C4-2B (cell line): ENCODE measurements around the gene MPDZ.

ENCODE experiments used
- ZFX ChIP-seq: fragments of 450-650 bp; IDR thresholded peaks from 2 replicates; pipeline ENCODE4 v1.6.1; 2017
- TF ChIP-seq, protein P1 (sequence below): fragments of 450-650 bp; conservative IDR thresholded peaks from 2 replicates; pipeline ENCODE4 v1.5.1; 2017; ENCODE audit warnings: mild to moderate bottlenecking

DNA sequence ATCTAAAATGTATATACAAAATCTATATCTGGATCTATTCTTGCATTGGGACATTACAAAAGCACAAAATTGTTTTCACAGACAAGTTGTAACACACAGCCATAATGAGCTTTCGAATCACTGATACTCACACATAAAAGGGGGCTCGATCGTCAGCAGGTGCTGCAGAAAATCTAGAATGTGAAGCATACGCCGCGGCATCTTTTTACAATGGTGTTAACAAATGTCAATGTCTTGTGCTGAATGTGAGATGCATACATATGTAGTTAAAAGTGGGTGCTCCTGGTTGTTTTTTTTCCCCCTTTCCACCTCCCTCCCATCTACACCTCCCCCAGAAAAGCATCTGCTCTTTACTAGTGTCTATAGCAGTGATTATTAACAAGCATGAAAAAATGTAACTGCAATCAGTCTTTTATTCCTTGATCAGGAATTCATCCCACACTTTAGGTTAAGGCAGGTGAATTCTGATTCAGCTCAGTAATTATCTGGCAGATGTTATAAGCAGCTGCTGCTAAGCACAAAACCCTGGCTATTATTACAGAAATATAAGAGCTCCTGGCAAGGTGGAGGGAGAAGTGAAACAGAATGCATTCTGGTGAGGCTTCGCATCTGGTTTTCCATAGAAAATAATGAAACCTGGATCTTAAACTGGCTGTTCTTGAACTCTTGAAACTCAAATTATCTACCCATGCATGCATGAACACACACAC, 114.1 kb downstream of the MPDZ start:
- TF ChIP-seq, protein P1, sequence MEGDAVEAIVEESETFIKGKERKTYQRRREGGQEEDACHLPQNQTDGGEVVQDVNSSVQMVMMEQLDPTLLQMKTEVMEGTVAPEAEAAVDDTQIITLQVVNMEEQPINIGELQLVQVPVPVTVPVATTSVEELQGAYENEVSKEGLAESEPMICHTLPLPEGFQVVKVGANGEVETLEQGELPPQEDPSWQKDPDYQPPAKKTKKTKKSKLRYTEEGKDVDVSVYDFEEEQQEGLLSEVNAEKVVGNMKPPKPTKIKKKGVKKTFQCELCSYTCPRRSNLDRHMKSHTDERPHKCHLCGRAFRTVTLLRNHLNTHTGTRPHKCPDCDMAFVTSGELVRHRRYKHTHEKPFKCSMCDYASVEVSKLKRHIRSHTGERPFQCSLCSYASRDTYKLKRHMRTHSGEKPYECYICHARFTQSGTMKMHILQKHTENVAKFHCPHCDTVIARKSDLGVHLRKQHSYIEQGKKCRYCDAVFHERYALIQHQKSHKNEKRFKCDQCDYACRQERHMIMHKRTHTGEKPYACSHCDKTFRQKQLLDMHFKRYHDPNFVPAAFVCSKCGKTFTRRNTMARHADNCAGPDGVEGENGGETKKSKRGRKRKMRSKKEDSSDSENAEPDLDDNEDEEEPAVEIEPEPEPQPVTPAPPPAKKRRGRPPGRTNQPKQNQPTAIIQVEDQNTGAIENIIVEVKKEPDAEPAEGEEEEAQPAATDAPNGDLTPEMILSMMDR, result no peak
- TF ChIP-seq ZFX, result no peak
